HUES6 (cell line): Measurements from ENCODE around the gene ECE2.

Source experiments
- H3K27ac ChIP-seq: 2 replicates; pipeline ENCODE4 v1.7.0; 2013; ENCODE audit warnings: low read depth, mild to moderate bottlenecking, low read length, inconsistent platforms
- H3K27me3 ChIP-seq: 2 replicates; pipeline ENCODE4 v1.6.1; 2013; ENCODE audit warnings: low read length; ENCODE audit not compliant: control insufficient read depth, insufficient read depth
- H3K36me3 ChIP-seq: 2 replicates; pipeline ENCODE4 v1.6.1; 2013; ENCODE audit warnings: low read length; ENCODE audit not compliant: control insufficient read depth, insufficient read depth
- H3K4me1 ChIP-seq: 2 replicates; pipeline ENCODE4 v1.6.1; 2013; ENCODE audit warnings: low read length; ENCODE audit not compliant: control insufficient read depth, insufficient read depth
- H3K4me3 ChIP-seq: 2 replicates; pipeline ENCODE4 v1.5.1; 2013; ENCODE audit warnings: low read depth, low read length
- H3K9ac ChIP-seq: one replicate; pipeline ENCODE4 v1.6.1; 2013; ENCODE audit warnings: mild to moderate bottlenecking, low read length
- H3K9me3 ChIP-seq: 2 replicates; pipeline ENCODE4 v1.6.1; 2013; ENCODE audit warnings: low read depth, low read length; ENCODE audit not compliant: control insufficient read depth, insufficient read depth

Gene ECE2

DNA sequence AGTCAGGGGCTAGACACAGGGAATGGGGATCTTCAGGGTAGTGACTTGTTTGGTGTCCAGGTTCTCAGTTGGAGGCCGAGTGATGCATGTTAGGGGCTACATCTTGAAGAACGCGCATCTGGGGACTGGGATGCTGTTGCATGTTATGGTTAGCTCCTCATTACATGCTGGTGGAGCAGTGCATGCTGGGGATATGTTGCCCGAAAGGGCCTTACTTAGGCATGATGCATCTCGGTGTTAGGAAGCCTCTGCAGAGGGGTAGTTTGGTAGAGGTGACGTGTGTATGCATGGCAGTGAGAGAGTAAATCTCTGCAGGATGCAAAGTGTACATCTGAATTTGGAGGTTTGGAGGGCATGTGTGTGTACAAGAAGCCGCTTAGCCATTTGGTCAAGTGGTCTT, 41.0 kb downstream of the ECE2 start:
- Histone ChIP-seq H3K9ac (no peak overlapping the region), H3K27me3 (no peaks in the 10 kb centered on the region), H3K9me3 (no peaks in the 10 kb centered on the region), H3K36me3 (peaks cover 54% of the 10 kb centered on the region), H3K4me3 (peak overlapping the region; percentile 79), H3K4me1 (peaks cover 11% of the 10 kb centered on the region; the same call in 1 of the 2 replicates), H3K27ac (no peak overlapping the region)

DNA sequence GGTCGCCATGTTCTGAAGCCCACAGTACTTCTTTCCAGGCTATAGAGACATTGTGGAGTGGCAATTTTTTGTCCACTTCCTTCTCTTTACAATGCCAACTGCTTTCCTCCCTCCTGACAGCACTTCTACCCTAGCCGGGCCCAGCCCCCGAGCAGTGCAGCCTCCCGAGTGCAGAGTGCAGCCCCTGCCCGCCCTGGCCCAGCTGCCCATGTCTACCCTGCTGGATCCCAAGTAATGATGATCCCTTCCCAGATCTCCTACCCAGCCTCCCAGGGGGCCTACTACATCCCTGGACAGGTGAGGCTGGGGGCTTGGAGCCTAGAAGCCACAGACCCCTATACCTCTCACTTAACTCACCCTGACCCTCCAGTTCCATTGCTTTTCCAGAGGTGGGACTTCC, 41.4 kb downstream of the ECE2 start:
- Histone ChIP-seq H3K9ac (no peak overlapping the region), H3K9me3 (no peaks in the 10 kb centered on the region), H3K36me3 (peaks cover 58% of the 10 kb centered on the region), H3K27me3 (no peaks in the 10 kb centered on the region), H3K4me1 (peaks cover 11% of the 10 kb centered on the region; the same call in 1 of the 2 replicates), H3K27ac (no peak overlapping the region), H3K4me3 (peak overlapping the region; percentile 79; the same call in 1 of the 2 replicates)

DNA sequence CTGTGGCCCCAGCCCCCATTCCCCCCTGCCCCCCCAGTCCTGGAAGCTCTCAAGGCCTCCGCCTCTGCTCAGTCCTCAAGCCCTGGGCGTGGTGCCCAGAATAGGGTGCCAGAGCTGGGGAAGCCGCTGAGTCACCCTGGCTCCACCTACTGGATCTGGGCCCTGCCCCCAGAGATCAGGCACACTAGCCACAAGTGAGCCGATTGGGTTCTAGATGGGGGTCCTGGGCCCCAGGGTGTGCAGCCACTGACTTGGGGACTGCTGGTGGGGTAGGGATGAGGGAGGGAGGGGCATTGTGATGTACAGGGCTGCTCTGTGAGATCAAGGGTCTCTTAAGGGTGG, 44.3 kb downstream of the ECE2 start:
- Histone ChIP-seq H3K4me3 (no peak overlapping the region), H3K9me3 (no peaks in the 10 kb centered on the region), H3K27me3 (no peaks in the 10 kb centered on the region), H3K36me3 (peaks cover 86% of the 10 kb centered on the region), H3K9ac (no peak overlapping the region), H3K4me1 (peaks cover 11% of the 10 kb centered on the region; the same call in 1 of the 2 replicates), H3K27ac (no peak overlapping the region; the same call in 1 of the 2 replicates)

DNA sequence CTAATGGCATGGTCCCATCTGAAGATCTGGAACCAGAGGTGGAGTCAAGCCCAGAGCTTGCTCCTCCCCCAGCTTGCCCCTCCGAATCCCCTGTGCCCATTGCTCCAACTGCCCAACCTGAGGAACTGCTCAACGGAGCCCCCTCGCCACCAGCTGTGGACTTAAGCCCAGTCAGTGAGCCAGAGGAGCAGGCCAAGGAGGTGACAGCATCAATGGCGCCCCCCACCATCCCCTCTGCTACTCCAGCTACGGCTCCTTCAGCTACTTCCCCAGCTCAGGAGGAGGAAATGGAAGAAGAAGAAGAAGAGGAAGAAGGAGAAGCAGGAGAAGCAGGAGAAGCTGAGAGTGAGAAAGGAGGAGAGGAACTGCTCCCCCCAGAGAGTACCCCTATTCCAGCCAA, 45.8 kb downstream of the ECE2 start:
- no peak overlapping the region for H3K27ac ChIP-seq
- H3K4me1 ChIP-seq: peaks cover 5% of the 10 kb centered on the region; the same call in 1 of the 2 replicates
- peaks cover 96% of the 10 kb centered on the region for H3K36me3 ChIP-seq
- H3K9me3 ChIP-seq: no peaks in the 10 kb centered on the region
- H3K27me3 ChIP-seq: no peaks in the 10 kb centered on the region
- H3K9ac ChIP-seq: no peak overlapping the region
- no peak overlapping the region for H3K4me3 ChIP-seq

DNA sequence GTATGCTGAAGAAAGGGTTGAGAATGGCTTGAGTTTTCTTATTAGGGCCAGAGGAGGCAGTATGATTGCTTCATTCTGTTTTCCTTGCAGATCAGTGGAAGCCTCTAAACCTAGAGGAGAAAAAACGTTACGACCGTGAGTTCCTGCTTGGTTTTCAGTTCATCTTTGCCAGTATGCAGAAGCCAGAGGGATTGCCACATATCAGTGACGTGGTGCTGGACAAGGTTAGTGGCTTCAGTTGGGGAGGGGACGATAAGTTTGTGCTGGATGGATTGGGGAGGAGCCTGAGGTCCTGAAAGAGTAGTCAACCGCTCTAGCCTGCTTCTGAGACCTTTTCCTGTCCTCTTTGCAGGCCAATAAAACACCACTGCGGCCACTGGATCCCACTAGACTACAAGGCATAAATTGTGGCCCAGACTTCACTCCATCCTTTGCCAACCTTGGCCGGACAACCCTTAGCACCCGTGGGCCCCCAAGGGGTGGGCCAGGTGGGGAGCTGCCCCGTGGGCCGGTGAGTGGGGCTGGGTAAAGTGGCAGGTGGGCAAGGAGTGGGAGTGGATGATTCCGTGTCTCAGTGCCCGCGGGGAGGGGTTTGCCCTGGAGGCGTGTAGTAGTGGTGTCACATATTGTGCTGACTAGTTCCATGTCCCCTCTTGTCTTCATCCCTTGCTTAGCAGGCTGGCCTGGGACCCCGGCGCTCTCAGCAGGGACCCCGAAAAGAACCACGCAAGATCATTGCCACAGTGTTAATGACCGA, 47.1 kb downstream of the ECE2 start:
- Histone ChIP-seq H3K27ac (no peak overlapping the region), H3K4me3 (no peak overlapping the region), H3K4me1 (no peaks in the 10 kb centered on the region), H3K27me3 (no peaks in the 10 kb centered on the region), H3K36me3 (peaks cover 96% of the 10 kb centered on the region), H3K9ac (no peak overlapping the region), H3K9me3 (no peaks in the 10 kb centered on the region)

DNA sequence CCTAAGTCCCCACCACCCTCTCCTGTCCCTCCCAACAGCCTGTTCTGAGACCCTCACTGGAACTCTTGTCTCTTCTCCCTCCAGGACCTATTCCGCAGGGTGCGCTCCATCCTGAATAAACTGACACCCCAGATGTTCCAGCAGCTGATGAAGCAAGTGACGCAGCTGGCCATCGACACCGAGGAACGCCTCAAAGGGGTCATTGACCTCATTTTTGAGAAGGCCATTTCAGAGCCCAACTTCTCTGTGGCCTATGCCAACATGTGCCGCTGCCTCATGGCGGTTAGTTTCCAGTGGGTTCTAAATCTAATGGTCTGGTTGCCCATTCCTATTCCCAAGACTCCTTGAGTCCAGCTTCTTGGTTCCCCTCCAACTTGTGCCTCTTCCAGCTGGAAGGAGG, 47.9 kb downstream of the ECE2 start:
- Histone ChIP-seq H3K27me3 (no peaks in the 10 kb centered on the region), H3K36me3 (peaks cover 99% of the 10 kb centered on the region), H3K9ac (no peak overlapping the region), H3K4me1 (no peaks in the 10 kb centered on the region), H3K4me3 (no peak overlapping the region), H3K9me3 (no peaks in the 10 kb centered on the region), H3K27ac (no peak overlapping the region)

DNA sequence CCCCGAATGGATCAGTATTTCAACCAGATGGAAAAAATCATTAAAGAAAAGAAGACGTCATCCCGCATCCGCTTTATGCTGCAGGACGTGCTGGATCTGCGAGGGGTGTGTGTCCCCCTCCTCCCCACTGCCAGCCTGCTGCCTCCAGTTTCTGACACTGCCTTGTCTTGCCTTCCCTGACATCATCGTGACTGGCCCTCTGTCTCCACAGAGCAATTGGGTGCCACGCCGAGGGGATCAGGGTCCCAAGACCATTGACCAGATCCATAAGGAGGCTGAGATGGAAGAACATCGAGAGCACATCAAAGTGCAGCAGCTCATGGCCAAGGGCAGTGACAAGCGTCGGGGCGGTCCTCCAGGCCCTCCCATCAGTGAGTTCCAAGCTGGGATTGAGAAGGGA, 49.4 kb downstream of the ECE2 start:
- no peak overlapping the region for H3K4me3 ChIP-seq
- H3K9me3 ChIP-seq: no peaks in the 10 kb centered on the region
- no peak overlapping the region for H3K9ac ChIP-seq
- H3K36me3 ChIP-seq: peaks cover 100% of the 10 kb centered on the region
- no peaks in the 10 kb centered on the region for H3K27me3 ChIP-seq
- no peaks in the 10 kb centered on the region for H3K4me1 ChIP-seq
- no peak overlapping the region for H3K27ac ChIP-seq

DNA sequence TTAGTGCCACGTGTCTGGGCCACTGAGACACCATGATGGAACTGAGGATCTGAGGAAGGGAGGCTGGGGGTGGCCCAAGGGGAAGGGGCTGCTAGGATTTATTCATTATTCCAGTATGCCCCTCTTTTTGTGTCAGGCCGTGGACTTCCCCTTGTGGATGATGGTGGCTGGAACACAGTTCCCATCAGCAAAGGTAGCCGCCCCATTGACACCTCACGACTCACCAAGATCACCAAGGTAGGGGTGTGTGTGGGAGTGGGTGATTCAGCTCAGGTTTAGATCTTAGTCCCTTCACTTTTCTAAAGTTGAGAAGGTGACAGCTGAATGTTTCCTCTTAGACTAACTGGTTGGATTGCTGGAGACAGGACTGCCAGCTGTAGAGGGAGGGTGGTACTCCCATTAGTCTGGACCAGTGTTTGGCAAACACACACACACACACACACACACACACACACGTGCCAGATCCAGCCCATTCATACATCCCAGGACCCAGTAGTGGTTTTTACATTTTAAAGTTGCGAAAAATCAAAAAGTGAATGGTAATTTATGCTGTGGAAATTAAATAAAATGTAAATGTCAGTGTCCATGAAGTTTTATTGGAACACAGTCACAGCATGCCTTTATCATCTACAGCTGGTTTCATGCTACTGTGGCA, 50.0 kb downstream of the ECE2 start:
- Histone ChIP-seq H3K4me1 (no peaks in the 10 kb centered on the region), H3K9me3 (no peaks in the 10 kb centered on the region), H3K4me3 (no peak overlapping the region), H3K36me3 (peaks cover 99% of the 10 kb centered on the region), H3K9ac (no peak overlapping the region), H3K27ac (no peak overlapping the region), H3K27me3 (no peaks in the 10 kb centered on the region)

DNA sequence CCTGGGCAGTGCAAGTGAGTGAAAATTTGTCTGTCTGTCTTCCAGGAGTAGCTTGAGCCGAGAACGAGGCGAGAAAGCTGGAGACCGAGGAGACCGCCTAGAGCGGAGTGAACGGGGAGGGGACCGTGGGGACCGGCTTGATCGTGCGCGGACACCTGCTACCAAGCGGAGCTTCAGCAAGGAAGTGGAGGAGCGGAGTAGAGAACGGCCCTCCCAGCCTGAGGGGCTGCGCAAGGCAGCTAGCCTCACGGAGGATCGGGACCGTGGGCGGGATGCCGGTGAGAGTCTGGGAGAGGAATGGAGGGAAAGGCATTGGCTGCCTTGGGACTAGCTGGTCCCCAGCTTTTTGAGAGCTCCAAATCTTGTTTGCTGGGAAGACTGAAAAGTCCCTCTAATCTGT, 51.3 kb downstream of the ECE2 start:
- Histone ChIP-seq H3K27me3 (no peaks in the 10 kb centered on the region), H3K36me3 (peaks cover 99% of the 10 kb centered on the region), H3K4me3 (no peak overlapping the region), H3K9ac (no peak overlapping the region), H3K9me3 (no peaks in the 10 kb centered on the region), H3K27ac (no peak overlapping the region), H3K4me1 (no peaks in the 10 kb centered on the region)

DNA sequence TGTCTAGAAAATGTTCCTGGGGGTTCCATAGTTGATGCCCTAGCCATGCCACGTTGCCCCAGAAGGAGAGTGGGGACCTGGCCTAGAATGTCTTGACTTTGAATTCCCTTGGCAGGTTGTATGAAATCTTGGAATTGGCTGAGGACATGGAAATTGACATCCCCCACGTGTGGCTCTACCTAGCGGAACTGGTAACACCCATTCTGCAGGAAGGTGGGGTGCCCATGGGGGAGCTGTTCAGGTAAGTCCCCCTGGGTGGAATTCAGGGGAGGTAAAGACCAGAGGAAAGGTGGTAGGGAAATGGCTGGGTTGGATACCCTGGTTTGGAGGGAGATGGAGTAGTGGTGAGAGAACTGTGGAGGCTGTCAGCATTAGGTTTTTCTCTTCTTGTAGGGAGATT, 52.7 kb downstream of the ECE2 start:
- H3K27me3 ChIP-seq: no peaks in the 10 kb centered on the region
- no peak overlapping the region for H3K4me3 ChIP-seq
- H3K4me1 ChIP-seq: no peaks in the 10 kb centered on the region
- H3K27ac ChIP-seq: no peak overlapping the region
- no peaks in the 10 kb centered on the region for H3K9me3 ChIP-seq
- no peak overlapping the region for H3K9ac ChIP-seq
- peaks cover 99% of the 10 kb centered on the region for H3K36me3 ChIP-seq

DNA sequence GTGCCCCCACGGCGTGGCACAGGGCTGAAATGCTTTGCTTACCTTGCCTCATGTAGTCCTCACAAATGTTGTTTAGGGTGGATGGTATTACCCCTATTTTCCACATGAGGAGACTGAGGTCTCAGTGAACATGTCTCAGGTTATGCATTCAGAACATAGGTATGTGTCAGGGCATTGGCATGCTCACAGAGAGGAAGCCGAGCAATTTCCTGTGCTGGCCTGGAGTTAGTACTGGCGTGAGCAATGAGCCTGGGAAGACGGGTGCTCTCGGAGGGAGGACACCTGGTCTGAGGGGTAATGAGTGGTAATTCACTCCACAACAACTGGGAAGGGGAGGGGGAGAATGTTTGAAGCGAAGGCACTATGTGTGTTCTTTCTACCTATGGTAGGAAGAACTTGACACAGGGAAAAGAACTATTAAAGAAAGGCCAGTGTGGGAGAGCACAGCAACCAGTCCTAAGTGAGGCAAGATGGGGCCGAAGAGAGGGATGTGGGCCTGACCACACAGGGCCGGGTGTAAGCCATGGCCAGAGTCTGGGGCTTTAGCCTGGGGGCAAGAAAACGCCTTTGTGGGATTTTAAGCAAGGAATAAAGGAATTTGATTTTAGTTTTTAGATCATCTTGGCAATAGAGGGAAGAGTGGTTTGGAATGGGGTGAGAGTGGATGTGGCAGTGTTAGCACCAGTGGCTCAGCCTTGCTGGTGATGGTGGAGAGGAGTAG, 56.7 kb downstream of the ECE2 start:
- Histone ChIP-seq H3K4me3 (no peak overlapping the region), H3K27ac (no peak overlapping the region), H3K9ac (no peak overlapping the region), H3K36me3 (peaks cover 72% of the 10 kb centered on the region), H3K9me3 (no peaks in the 10 kb centered on the region), H3K27me3 (no peaks in the 10 kb centered on the region), H3K4me1 (peaks cover 10% of the 10 kb centered on the region)
